ENCODE measurements around the gene DGKH.

GRCh38 chr13:42110410-42111155 is 62.1 kb downstream of the DGKH start:
- TF ChIP-seq TAF1 (IDR thresholded peaks at IDR 0.05; ENCODE audit: borderline replicate concordance, low read depth, low read length) (no peak), POLR2AphosphoS5 (IDR thresholded peaks at IDR 0.05; ENCODE audit: low read depth, low read length) (no peak)
